Measurements from ENCODE around the gene HORMAD2.

DNA sequence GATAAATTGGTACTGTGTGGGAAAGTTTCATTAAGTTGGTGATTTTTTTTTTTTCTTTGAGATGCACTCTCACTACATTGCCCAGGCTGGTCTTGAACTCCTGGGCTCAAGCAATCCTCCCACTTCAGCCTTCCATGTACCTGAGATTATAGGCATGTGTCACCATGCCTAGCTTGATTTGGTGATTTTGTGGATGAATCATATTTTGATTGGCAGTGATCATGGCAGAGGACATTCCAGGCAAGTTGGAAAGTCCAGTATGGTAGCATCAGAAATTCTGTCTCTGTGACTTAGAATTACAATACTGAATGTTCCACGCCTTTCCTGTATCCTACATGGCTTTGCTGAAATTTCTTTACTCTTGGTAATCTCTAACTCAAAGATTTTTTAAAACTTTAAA, 49.4 kb downstream of the HORMAD2 start:
- TF ChIP-seq RAD21 (conservative IDR thresholded peaks at IDR 0.05 in 1 of 2, IDR thresholded peaks at IDR 0.05 in 1 of 2) (no peak), EHMT2 (IDR thresholded peaks at IDR 0.05; ENCODE audit: low read depth) (no peak), GATA3 (IDR thresholded peaks at IDR 0.05; ENCODE audit: borderline replicate concordance) (no peak), RFX5 (IDR thresholded peaks at IDR 0.05) (no peak), MYC (IDR thresholded peaks at IDR 0.05; ENCODE audit: borderline replicate concordance, low read length) (no peak), POLR2A (IDR thresholded peaks at IDR 0.05; ENCODE audit: low read length) (no peak), JUN (IDR thresholded peaks at IDR 0.05) (no peak), POLR2AphosphoS2 (conservative IDR thresholded peaks at IDR 0.05; ENCODE audit: low read length) (no peak), CEBPB (IDR thresholded peaks at IDR 0.05) (no peak), PHF8 (IDR thresholded peaks at IDR 0.05; ENCODE audit: borderline replicate concordance, low read depth) (no peak), MAX (IDR thresholded peaks at IDR 0.05) (no peak)
- TF ChIP-seq, protein P1, sequence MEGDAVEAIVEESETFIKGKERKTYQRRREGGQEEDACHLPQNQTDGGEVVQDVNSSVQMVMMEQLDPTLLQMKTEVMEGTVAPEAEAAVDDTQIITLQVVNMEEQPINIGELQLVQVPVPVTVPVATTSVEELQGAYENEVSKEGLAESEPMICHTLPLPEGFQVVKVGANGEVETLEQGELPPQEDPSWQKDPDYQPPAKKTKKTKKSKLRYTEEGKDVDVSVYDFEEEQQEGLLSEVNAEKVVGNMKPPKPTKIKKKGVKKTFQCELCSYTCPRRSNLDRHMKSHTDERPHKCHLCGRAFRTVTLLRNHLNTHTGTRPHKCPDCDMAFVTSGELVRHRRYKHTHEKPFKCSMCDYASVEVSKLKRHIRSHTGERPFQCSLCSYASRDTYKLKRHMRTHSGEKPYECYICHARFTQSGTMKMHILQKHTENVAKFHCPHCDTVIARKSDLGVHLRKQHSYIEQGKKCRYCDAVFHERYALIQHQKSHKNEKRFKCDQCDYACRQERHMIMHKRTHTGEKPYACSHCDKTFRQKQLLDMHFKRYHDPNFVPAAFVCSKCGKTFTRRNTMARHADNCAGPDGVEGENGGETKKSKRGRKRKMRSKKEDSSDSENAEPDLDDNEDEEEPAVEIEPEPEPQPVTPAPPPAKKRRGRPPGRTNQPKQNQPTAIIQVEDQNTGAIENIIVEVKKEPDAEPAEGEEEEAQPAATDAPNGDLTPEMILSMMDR (IDR thresholded peaks at IDR 0.05), result no peak
- TF ChIP-seq, protein P2, sequence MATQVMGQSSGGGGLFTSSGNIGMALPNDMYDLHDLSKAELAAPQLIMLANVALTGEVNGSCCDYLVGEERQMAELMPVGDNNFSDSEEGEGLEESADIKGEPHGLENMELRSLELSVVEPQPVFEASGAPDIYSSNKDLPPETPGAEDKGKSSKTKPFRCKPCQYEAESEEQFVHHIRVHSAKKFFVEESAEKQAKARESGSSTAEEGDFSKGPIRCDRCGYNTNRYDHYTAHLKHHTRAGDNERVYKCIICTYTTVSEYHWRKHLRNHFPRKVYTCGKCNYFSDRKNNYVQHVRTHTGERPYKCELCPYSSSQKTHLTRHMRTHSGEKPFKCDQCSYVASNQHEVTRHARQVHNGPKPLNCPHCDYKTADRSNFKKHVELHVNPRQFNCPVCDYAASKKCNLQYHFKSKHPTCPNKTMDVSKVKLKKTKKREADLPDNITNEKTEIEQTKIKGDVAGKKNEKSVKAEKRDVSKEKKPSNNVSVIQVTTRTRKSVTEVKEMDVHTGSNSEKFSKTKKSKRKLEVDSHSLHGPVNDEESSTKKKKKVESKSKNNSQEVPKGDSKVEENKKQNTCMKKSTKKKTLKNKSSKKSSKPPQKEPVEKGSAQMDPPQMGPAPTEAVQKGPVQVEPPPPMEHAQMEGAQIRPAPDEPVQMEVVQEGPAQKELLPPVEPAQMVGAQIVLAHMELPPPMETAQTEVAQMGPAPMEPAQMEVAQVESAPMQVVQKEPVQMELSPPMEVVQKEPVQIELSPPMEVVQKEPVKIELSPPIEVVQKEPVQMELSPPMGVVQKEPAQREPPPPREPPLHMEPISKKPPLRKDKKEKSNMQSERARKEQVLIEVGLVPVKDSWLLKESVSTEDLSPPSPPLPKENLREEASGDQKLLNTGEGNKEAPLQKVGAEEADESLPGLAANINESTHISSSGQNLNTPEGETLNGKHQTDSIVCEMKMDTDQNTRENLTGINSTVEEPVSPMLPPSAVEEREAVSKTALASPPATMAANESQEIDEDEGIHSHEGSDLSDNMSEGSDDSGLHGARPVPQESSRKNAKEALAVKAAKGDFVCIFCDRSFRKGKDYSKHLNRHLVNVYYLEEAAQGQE (IDR thresholded peaks at IDR 0.05), result no peak
- TF ChIP-seq, protein P3, sequence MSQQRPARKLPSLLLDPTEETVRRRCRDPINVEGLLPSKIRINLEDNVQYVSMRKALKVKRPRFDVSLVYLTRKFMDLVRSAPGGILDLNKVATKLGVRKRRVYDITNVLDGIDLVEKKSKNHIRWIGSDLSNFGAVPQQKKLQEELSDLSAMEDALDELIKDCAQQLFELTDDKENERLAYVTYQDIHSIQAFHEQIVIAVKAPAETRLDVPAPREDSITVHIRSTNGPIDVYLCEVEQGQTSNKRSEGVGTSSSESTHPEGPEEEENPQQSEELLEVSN (IDR thresholded peaks at IDR 0.05; ENCODE audit: borderline replicate concordance, low read depth), result no peak

Measured in A549 (cell line).